HG03025 (cell line): ENCODE measurements around the gene TACC2.
A peak's percentile ranks its signal among the peaks of the same experiment; 100 is the strongest.
"Not testable (repeated sequence)": the region's sequence is repeated elsewhere in the genome, so short reads cannot be mapped to it uniquely, and the experiment has no call there.

ENCODE experiments used
- ATAC-seq: cut with Tn5 transposase; IDR thresholded peaks from one replicate; pipeline ENCODE4 v1.9.1; 2021; ENCODE audit warnings: mild to moderate bottlenecking, moderate library complexity; ENCODE audit not compliant: unreplicated experiment, low FRiP score

TACC2 gene, protein sequence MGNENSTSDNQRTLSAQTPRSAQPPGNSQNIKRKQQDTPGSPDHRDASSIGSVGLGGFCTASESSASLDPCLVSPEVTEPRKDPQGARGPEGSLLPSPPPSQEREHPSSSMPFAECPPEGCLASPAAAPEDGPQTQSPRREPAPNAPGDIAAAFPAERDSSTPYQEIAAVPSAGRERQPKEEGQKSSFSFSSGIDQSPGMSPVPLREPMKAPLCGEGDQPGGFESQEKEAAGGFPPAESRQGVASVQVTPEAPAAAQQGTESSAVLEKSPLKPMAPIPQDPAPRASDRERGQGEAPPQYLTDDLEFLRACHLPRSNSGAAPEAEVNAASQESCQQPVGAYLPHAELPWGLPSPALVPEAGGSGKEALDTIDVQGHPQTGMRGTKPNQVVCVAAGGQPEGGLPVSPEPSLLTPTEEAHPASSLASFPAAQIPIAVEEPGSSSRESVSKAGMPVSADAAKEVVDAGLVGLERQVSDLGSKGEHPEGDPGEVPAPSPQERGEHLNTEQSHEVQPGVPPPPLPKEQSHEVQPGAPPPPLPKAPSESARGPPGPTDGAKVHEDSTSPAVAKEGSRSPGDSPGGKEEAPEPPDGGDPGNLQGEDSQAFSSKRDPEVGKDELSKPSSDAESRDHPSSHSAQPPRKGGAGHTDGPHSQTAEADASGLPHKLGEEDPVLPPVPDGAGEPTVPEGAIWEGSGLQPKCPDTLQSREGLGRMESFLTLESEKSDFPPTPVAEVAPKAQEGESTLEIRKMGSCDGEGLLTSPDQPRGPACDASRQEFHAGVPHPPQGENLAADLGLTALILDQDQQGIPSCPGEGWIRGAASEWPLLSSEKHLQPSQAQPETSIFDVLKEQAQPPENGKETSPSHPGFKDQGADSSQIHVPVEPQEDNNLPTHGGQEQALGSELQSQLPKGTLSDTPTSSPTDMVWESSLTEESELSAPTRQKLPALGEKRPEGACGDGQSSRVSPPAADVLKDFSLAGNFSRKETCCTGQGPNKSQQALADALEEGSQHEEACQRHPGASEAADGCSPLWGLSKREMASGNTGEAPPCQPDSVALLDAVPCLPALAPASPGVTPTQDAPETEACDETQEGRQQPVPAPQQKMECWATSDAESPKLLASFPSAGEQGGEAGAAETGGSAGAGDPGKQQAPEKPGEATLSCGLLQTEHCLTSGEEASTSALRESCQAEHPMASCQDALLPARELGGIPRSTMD (N-terminal part only)

DNA sequence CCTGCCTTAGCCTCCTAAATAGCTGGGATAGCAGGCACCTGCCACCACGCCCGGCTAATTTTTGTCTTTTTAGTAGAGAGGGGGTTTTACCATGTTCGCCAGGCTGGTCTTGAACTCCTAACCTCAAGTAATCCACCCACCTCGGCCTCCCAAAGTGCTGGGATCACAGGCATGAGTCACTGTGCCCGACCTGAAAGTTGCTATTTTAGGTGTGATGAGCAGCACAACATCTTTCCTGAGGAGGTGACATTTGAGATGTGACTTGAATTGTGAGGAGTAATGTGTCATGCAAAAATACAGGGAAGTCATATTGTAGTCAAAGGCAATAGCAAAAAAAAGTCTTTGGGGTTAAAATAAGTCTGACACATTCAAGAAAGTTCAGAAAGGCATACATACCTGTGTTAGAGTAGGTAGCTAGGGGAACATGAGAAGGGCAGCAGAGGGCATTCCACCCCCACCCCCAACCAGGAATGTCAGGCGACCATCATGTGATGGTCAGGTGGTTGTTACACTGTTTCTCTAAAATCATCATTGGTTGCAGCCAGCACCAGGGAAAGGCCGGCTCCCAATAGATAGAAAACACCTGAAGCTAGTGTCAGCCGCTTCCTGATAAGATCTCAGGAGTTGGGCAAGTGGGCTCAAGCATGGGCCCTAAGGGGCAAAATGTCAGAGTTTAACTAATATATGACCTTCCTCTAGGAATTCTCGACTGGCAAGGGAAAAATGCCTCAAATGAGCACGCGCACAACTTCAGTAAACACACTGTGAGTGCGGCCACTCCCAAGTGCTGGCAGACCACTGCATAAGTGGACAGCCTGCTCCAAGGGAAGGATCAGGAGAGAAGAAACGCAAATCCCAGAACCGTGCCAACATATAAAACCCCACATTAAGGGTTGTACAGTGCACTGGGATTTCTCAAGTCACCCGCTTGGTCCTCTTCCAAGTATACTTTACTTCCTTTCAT, at the start of gene TACC2:
Gene TACC2, plus strand, starts transcription at position 803 of the 964 bp plus-strand sequence. CDS start 32,819 bp downstream, outside the sequence.
- no peak for ATAC-seq

DNA sequence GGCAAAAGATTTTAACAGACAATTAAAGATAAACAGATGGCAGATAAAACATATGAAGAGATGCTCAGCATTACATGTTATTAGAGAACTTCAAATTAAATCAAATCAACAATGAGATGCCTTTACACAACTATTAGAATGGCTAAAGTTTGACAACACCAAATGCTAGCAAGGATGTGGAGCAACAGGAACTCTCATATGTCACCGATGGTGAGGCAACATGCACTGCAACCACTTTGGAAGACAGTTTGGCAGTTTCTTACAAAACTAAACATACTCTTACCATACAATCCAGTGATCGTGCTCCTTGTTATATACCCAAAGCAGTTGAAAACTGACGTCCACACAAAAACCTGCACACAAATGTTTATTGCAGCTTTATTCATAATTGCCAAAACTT, 47.4 kb upstream of the TACC2 start:
- no peak for ATAC-seq

DNA sequence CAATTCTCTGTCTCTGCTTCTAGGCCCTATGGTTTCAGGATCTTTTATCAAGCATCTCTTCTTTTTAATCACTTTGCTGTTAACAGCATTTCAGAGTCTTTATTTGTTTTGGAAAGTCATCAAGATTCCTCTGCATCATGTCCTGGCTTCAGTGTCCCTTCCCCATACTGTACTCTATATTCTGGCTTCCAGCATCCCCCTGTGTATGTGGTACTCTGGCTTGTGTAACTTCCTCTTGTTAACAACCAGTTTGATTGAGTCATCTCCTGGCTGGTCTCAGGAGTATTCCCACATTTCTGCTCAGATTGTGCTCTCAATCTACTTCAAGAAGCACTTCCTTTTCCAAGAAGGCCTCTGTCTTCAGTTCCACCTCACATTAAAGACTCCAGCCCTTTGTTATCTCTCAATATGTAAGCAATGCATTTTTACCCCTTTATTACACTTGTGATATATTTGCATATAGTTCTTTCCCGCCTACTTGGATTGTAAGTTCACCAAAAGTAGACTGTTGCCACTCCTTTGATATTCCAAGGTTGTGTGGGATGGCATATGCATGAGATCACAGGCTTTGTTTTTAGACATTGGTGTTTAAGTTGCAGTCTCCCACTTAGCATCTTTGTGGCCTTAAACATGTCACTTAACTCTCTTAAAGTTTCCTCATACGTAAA, 46.1 kb upstream of the TACC2 start:
- ATAC-seq: no peak

DNA sequence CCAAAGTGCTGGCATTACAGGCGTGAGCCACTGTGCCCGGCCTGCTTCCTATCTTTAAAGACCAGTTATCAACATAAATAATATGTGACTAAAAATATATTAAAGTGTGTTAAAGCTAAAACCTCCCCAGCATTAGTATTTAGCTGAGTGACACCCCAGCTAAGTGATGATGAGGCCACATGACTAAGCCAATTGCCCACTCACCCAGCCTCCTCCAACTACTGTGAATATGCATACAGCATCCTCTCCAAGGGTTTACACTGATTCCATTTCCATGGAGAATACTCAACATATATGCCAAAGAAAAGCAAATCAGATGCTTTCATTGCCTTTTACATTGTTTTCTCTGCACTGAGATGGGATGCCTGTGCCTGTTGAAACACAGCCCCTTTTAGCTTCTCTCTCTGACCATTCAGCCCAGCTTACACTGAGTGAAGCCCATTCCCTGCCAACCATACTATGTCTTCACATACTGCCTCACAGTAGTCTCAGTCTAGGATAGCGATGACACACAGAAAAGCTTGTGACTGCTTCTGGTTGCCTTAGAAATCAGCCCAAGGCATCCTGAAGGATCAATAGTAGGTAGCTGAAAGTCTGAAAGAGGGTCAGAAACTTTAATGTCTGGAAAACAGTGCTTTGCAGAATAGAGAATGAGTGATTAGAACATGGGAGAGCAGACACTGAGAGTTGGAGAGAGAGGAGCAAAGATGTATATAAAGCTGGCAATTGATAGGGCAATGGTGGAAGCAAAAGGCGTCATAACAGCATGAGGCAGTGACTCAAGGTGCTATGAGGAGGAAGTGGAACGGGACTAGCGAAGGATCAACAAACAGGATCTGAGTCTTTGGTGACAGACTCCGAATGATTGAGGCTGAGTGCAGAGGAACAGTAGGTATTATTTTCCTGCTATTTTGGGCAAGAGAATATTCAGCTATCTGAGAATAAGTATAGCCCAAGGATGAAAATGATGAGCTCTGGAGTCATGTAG, 41.3 kb upstream of the TACC2 start:
- no peak for ATAC-seq

DNA sequence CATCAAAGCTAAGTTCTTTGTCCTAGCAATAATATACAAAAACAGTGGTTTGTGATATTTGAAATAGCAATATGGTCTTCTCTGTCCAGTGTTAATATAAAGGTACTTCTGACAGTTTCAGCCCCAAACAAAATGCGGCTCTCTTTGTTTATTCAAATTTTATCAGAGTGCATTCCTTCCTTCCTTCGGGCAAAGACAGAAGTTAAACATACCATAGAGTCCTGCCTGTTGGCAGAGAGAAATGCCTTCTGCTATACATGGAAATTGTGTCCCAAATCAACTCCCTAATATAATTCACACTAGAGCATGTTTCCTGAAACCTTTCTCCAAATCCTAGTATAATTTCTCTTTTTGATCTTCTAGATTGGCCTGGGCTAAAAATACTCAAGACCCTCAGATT, 39.9 kb upstream of the TACC2 start:
- no peak for ATAC-seq

DNA sequence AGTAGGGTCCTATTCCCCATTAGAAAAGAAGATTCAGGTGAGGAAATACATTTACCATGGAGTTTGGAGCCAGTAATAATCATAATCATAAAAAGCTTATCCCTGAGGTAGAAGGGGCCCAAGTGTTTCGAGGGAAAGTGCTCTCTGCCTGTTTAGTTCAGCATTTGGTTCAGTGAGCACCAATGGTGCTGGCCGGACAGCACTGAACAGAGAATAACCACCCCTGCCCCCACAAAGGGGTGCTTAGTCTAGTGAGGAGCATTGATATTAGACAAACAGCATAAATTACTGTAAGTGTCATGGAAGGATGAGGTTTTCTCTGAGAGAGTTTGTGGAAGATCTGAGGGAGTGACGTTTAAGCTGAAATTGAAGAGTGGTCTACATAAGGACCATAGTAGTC, 39.5 kb upstream of the TACC2 start:
- no peak for ATAC-seq

DNA sequence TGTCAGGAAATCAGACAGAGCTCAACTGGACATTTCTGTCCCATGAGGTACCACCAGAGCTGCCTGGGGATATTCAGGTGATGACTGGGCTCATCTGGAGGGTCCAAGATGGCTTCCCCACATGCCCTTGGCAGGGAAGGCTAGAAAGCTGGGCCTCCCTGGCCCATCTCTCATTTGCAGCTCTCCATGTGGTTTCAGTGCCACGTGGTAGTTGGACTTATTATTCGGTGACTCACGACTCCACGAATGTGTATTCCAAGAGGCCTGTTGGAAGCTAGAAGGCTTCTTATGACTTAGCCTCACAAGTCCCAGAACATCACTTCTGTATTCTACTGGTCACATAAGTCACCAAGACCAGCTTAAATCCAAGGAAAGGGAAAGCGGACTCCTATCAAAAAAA, 36.7 kb upstream of the TACC2 start:
- no peak for ATAC-seq

DNA sequence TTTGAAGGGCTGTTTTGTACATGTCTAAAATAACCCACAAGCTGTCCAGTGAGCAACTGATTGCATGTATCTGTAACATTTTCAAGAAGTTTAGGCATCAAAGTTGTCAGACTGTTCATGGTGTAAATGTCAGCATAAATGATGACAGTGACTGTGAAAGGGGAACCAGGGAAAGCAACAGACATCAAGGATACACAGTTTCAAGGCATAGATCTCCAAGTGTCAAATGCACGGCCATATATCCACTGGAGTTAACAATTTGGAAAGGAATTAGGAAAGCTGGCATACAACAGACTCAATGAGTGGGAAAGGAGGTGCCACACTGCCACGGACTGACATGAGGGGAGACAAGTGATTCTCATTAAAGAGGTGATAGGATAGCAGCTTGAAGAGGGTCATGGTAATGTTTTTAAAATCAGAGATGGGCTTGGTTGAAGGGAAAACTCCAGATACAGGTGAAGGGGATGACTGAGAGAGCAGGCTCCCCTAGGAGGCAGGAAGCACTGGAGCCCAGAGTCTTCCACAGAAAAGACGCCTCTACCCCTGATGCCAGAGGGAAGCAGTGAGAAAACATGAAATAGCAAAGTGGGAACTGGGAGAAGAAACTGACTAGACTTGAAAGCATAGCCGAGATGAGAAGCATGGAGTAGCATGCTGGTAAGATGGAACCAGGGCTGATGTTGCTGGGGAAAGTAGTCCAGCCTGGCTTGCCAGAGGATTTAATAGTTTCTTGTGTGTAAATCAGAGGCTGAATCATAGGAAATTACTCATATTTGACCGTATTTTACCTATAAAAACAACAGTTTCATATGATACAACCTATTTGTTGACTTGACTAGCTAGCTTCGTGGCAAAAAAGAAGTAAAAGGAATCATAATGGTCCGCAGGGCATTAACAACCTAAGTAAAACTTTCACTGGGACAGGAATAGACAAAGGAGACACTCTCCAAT, 32.6 kb upstream of the TACC2 start:
- no peak for ATAC-seq

DNA sequence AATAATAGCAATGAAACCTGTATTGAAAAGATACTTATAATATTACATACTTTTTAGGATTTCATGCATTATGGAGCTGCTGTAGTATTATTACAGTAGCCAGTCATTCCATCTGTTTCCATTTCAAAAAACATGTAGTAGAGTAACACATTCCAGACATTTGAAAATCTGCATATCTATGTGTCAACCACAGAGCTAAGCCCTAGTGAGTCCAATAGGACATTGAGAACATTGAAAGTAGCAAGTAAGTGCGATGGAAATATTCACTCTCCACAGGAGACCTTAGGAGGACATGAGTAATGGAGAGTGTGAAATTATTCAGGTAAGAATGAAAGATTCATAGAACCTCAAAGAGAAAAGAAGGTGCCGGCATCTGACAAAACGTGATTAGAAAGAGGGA, 29.3 kb upstream of the TACC2 start:
- no peak for ATAC-seq

DNA sequence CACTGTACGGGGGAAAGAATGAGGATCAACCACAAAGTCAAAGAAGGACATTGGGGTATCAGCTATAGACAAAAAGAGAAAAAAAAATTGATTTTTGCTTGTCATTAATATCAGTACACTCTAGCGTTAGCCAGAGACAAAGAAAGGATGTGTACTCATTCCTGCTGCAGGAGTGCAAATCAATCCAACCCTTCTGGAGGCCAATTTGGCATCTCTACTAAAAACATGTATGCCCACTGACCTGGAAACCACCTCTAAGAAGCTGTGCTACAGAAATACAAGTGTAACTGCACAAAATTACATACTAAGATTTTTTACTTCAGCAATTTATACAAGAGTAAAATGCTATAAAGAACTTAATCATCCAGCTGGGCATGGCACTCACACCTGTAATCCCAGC, 27.5 kb upstream of the TACC2 start:
- ATAC-seq: no peak

DNA sequence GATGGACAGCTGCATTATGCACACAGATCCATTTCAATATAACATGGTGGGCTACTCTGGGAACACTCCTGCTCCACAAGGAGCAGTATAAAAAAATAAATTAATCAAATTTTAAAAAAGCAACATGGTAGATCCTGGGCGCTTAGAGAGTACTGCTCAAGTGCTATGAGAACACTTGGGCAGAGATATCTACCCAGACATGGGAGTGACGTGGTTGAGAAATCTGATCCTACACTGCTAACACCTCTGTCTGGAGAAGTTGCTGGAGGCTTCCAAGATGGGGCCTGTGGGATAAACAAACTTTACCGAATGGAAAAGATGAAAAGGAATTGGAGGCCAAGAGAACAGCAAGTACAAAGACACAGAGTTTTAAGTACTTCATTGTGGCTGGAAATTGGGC, 23.0 kb upstream of the TACC2 start:
- ATAC-seq: no peak

DNA sequence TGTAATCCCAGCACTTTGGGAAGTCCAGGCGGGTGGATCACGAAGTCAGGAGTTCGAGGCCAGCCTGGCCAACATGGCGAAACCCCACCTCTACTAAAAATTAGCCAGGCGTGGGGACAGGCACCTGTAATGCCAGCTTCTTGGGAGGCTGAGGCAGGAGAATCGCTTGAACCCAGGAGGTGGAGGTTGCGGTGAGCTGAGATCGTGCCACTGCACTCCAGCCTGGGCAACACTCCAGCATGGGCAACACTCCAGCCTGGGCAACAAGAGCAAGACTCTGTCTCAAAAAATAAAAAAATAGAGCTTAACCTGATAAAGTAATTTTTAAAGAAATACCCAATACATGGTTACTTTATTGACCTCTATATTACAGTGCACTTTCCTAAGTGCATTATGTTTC, 19.9 kb upstream of the TACC2 start:
- ATAC-seq: not testable (repeated sequence)

DNA sequence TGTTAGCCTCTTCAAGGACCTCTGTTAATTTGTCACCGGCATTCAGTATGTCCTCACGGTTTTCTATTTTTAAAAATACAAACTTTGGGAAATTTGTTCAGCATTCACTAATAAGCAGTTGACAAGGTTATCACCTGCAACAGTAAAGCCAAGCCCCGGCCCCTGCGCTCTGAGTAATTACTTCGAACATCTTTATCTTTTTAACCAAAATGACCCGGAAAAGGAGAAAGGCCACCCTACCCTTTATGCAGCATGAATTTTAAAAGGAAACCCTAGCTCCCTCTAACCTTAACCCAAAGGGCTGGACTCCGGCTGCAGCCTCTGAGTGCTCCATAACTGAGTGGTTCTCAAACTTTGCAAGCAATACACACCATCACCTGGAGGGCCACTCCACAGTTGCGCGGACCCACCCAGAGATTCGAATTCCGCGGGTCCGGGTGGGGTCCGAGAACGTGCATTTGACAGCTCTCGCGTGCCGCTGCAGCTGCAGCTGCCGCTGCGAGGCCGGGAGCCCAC, 14.9 kb upstream of the TACC2 start:
- ATAC-seq: peak; percentile 34

DNA sequence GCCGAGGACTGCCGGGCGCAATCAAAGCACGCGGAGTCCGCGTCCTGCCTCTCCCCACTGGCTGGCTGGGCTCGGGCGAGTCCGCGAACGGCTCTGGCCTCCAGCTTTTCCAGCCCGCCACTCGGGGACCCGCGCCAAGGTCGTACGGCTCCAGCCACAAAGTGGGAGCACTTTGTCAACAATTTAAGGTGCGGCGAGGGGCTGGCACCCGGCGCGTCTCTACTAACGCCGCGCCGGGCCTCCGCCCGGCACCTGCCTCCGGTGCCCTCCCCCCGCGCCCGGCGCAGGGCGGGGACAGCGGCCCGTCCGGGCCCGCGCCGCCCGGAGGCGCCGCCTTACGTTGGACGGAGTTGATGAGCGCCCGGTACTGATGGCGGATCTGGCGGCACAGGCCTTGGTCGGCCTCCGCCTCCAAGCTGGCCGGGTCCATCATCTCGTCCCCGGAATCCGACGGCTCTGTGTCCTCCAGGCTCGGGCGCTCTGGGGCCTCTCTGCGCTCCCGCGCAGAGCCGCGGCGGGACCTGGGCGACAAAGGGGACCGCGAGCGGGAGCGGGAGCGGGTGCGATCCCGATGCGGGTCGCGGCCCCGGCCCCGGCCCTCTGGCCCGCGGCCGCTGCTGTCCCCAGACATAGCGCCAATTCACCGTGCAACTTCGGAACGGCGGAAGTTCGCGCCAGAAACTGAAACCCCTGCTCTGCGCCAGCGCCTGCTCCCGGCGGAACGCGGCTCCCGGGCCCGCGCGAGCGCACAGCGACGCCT, 14.2 kb upstream of the TACC2 start, which contains the start of gene NSMCE4A:
Gene NSMCE4A, minus strand, starts transcription at position 683 of the 760 bp plus-strand sequence. Its CDS starts 52 bp downstream, at position 631.
- ATAC-seq: peak; percentile 84

DNA sequence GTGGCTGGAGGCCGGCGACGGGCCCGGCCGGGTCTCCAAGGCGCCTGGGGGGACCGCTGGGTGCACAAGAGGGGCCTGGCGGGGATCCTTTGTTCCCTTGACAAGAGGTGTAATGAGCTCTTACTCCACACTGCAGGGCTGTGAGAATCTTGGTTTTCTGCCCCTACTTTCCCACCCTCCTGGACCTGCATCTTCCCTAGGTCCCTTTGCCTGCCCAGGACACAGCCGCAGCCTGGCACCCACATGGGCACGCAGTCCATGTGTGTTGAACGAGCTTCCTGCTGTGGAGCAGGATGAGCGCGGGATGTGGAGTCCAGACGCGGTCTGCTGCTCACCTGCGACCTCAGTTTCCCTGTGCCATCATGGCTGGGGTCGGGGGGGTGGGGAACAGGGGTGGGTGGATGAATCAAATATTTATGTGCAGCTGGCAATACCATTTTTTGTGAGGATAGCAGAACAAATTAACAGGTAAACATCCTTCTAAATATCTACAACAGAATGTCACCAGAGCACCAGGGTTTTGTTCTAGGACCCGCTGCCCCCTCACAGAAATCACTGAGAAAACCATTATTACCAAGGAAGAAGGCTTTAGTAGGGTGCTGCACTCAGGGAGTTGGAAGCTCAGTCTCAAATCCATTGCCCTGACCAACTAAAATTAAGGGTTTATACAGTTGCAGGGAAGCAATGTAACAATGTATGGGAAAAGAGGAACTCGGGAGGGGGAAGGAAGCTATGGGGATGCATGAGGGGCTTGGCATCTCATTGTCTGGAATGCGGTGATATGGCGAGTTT, 13.5 kb upstream of the TACC2 start:
- ATAC-seq: peak; percentile 5
